ENCODE data around the gene GALM.
"Not testable (repeated sequence)": the region's sequence is repeated elsewhere in the genome, so short reads cannot be mapped to it uniquely, and the experiment has no call there.

The GALM gene

DNA sequence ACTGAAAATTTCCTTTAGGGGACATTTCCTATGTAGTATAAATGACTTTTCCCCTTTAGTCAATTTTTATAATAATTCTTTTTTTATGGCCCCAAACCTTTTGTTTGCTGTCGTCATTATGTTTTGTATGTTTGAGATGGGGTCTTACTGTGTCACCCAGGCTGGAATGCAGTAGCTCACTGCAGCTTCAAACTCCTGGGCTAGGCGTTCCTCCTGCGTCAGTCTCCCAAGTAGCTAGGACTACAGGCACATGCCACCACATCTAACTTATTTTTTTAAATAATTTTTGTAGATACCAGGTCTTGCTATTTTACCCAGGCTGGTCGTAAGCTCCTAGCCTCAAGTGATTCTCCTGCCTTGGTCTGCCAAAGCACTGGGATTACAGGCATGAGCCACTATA lies 30.8 kb upstream of the GALM start:
- no peak for DNase-seq (ENCODE audit: low spot score)

GRCh38 chr2:38636069-38636468 lies 29.8 kb upstream of the GALM start:
- DNase-seq (ENCODE audit: low spot score), result no peak
- no peak for TF ChIP-seq CTCF (IDR thresholded peaks at IDR 0.05; ENCODE audit: extremely low read depth, missing control alignments)

More for the DNA sequence above, 30.8 kb upstream of the GALM start:
- TF ChIP-seq CTCF (IDR thresholded peaks at IDR 0.05; ENCODE audit: extremely low read depth, missing control alignments), result no peak

DNA sequence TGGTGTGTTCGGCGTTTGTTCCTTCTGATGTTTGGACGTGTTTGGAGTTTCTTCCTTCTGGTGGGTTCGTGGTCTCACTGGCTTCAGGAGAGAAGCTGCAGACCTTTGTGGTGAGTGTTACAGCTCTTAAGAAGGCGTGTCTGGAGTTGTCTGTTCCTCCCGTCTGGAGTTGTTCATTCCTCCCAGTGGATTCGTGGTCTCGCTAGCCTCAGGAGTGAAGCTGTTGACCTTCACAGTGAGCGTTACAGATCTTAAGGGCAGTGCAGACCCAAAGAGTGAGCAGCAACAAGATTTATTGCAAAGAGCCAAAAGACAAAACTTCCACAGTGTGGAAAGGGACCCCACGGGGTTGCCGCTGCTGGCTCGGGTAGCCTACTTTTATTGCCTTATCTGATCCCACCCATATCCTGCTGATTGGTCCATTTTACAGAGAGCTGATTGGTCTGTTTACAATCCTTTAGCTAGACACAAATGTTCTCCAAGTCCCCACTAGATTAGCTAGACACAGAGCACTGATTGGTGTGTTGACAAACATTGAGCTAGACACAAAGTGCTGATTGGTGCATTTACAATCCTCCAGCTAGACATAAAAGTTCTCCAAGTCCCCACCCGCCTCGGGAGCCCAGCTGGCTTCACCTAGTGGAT lies 23.4 kb upstream of the GALM start:
- DNase-seq (ENCODE audit: low spot score), result not testable (repeated sequence)

DNA sequence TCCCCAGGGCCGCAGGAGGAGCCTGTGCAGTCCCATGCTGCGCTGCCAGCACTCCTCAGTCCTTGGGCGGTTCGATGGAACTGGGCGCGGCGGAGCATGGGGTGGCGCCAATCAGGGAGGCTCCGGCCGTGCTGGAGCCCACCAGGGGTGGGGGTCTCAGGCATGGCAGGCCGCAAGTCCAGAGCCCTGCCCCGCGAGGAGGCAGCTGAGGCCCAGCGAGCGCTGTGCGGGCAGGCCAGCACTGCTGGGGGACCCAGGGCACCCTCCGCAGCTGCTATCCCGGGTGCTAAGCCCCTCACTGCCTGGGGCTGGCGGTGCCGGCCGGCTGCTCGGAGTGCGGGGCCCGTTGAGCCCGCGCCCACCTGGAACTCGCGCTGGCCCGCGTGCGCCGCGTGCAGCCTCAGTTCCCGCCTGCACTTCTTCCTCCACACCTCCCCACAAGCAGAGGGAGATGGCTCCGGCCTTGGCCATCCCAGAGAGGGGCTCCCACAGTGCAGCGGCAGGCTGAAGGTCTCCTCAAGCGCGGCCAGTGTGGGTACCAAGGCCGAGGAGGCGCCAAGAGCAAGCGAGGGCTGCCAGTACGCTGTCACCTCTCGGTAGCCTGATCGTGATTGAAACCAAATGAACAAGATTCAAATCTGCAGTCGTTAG lies 22.8 kb upstream of the GALM start:
- no peak for TF ChIP-seq CTCF (IDR thresholded peaks at IDR 0.05; ENCODE audit: extremely low read depth, missing control alignments)
- no peak for DNase-seq (ENCODE audit: low spot score)

- DNase-seq (ENCODE audit: low spot score), result not testable (repeated sequence)
Measured at GRCh38 chr2:38643683-38644511, 22.0 kb upstream of the GALM start.

- no peak for DNase-seq (ENCODE audit: low spot score)
- no peak for TF ChIP-seq CTCF (IDR thresholded peaks at IDR 0.05; ENCODE audit: extremely low read depth, missing control alignments)
Measured at GRCh38 chr2:38648107-38648761, 17.7 kb upstream of the GALM start.

DNA sequence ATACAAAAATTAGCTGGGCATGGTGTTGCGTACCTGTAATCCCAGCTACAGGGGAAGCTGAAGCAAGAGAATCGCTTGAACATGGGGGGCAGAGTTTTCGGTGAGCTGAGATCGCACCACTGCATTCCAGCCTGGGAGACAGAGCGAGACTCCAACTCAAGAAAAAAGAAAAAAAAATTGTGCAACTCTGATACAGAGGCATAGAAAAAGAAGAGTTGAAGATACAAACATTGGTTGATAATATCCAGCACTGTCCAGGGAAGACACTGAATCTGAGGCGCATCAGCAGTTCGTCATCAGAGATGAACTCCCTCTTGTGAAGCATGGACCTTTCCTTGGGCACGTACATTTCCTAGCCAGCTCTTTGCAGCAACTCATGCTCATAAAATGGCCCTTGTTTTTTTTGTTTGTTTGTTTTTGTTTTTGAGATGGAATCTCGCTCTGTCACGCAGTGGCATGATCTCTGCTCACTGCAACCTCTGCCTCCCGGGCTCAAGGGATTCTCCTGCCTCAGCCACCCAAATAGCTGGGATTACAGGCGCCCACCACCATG lies 16.7 kb upstream of the GALM start:
- no peak for DNase-seq (ENCODE audit: low spot score)
- TF ChIP-seq CTCF (IDR thresholded peaks at IDR 0.05; ENCODE audit: extremely low read depth, missing control alignments), result no peak

DNA sequence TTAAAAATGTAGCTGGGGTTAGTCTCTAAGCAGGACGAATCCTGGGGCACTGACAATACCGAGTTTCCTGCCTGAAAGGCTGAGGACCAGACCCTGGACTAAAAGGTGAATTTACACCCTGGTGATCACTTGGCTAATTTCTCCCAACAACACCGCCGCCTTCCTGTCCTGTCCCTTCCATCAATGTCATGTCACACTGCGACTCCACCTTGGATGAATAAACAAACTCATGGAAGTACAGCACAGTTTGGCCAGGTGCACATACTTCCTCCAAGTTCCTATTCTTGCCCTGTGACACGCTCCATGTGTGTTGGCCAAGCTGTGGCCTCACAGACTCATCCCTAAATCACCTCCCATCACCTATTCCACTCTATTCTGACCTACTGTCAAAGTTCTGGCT lies 15.9 kb upstream of the GALM start:
- DNase-seq (ENCODE audit: low spot score), result no peak
- TF ChIP-seq CTCF (IDR thresholded peaks at IDR 0.05; ENCODE audit: extremely low read depth, missing control alignments), result no peak
